ENCODE data around the gene IQCC.

Gene IQCC

DNA sequence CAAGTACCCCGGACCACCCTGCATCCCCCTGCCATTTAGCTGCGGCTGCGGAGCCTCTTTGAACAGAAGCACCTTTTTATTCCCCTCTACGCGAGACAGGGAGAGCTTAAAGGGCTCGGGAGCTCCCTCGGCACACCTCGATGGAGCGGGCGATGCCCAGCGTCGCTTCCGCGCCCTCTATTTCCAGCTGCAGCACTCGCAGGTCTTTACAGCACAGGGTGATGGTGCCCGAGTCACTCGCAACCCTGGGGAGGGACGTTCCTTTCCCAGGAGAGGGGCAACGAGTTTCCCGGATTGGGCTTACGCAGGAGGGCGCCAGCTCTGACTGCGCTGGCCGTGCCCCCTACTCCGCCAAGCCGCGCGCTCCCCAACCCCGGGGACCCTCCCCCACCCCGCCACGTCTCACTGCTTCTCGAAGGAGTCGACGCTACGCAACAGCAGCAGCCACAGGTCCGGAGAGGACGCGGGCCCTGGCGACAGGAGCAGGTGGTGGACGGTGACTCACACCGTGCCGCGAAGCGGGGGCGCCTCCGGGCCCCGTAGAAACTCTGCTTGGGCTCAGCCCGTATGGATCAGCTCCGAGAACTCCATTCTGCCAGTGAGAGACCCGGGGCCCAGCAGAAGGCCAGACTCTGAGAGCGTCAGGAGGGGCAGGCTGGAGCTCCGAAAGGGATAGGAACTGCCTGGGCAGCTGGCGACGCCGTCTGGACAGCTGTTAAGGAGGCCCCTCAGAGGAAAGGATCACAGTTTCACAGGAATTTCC lies 35.7 kb downstream of the IQCC start:
- TF ChIP-seq EZH2phosphoT487 (IDR thresholded peaks at IDR 0.05; ENCODE audit: low read depth) (no peak), CTCF (IDR thresholded peaks at IDR 0.05; ENCODE audit: low read depth, low read length) (no peak)
- Histone ChIP-seq H3K27ac (ENCODE audit: low read length) (no peak overlapping the region), H3K4me1 (ENCODE audit: low read length) (peaks cover 5% of the 10 kb centered on the region), H3K9me3 (ENCODE audit: insufficient read depth, low read length) (no peaks in the 10 kb centered on the region), H3K4me3 (ENCODE audit: low read length) (no peak overlapping the region), H3K9ac (ENCODE audit: low read length) (no peak overlapping the region), H3K79me2 (ENCODE audit: low read length) (no peaks in the 10 kb centered on the region), H3K27me3 (ENCODE audit: low read depth, low read length) (no peaks in the 10 kb centered on the region), H2AFZ (ENCODE audit: low read depth, low read length) (no peak overlapping the region), H3K36me3 (replicated peaks; ENCODE audit: low read depth, low read length) (no peaks in the 10 kb centered on the region), H4K20me1 (ENCODE audit: insufficient read depth, low read length) (no peaks in the 10 kb centered on the region), H3K4me2 (ENCODE audit: low read length) (no peak overlapping the region)

- no peaks in the 10 kb centered on the region for H3K36me3 ChIP-seq (replicated peaks; ENCODE audit: low read depth, low read length)
- H3K27me3 ChIP-seq (ENCODE audit: low read depth, low read length) = no peaks in the 10 kb centered on the region
- no peaks in the 10 kb centered on the region for H4K20me1 ChIP-seq (ENCODE audit: insufficient read depth, low read length)
- no peak overlapping the region for H3K9ac ChIP-seq (ENCODE audit: low read length)
- H3K4me3 ChIP-seq (ENCODE audit: low read length) = no peak overlapping the region
- peak overlapping the region; percentile 12; the same call in 1 of the 2 replicates for H3K4me2 ChIP-seq (ENCODE audit: low read length)
- TF ChIP-seq EZH2phosphoT487 (IDR thresholded peaks at IDR 0.05; ENCODE audit: low read depth) (no peak), CTCF (IDR thresholded peaks at IDR 0.05; ENCODE audit: low read depth, low read length) (no peak)
- H3K9me3 ChIP-seq (ENCODE audit: insufficient read depth, low read length) = no peaks in the 10 kb centered on the region
- H2AFZ ChIP-seq (ENCODE audit: low read depth, low read length) = peak overlapping the region; percentile 46; the same call in 1 of the 2 replicates
- no peaks in the 10 kb centered on the region for H3K79me2 ChIP-seq (ENCODE audit: low read length)
- no peak overlapping the region for H3K27ac ChIP-seq (ENCODE audit: low read length)
- H3K4me1 ChIP-seq (ENCODE audit: low read length) = peaks cover 5% of the 10 kb centered on the region
Measured at GRCh38 chr1:32242341-32242851, 36.9 kb downstream of the IQCC start.

DNA sequence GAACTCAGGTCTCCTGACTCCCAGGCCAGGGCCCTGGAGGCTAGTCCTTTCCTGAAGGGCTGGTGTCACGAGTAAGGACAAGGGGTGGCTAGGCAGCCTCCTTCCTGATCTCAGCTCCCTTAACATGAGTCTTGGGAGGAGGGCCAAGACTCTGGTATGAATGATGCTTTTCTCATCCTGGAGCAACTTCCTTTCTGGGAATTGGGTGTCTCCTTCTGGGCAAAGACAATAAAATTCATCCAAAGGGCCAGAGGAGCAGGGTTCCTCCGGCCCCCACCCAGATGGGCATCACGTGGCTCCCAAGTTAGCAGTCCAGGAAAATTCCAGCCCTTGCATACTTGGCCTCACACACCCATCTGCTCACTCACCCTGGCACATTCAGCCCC lies 41.4 kb downstream of the IQCC start, which contains the start of gene FAM167B:
FAM167B (plus strand) TSS at position 335 of the 386 bp plus-strand sequence. CDS start 200 bp downstream, outside the sequence.
- no peak within 1 kb of the TSS for H3K9ac ChIP-seq (ENCODE audit: low read length)
- no peaks in the 10 kb centered on the region for H3K36me3 ChIP-seq (replicated peaks; ENCODE audit: low read depth, low read length)
- H3K9me3 ChIP-seq (ENCODE audit: insufficient read depth, low read length) = peaks cover 16% of the 10 kb centered on the region; the same call in 1 of the 2 replicates
- no peaks in the 10 kb centered on the region for H3K79me2 ChIP-seq (ENCODE audit: low read length)
- no peak within 1 kb of the TSS for H3K27ac ChIP-seq (ENCODE audit: low read length)
- no peak within 1 kb of the TSS for H2AFZ ChIP-seq (ENCODE audit: low read depth, low read length)
- H3K27me3 ChIP-seq (ENCODE audit: low read depth, low read length) = no peaks in the 10 kb centered on the region
- no peak within 1 kb of the TSS for H3K4me2 ChIP-seq (ENCODE audit: low read length)
- no peak within 1 kb of the TSS for H3K4me3 ChIP-seq (ENCODE audit: low read length)
- H4K20me1 ChIP-seq (ENCODE audit: insufficient read depth, low read length) = no peaks in the 10 kb centered on the region
- TF ChIP-seq CTCF (IDR thresholded peaks at IDR 0.05; ENCODE audit: low read depth, low read length) = no peak
- no peak for TF ChIP-seq EZH2phosphoT487 (IDR thresholded peaks at IDR 0.05; ENCODE audit: low read depth)
- peaks cover 33% of the 10 kb centered on the region for H3K4me1 ChIP-seq (ENCODE audit: low read length)

GRCh38 chr1:32247452-32247851 lies 42.0 kb downstream of the IQCC start:
- TF ChIP-seq CTCF (IDR thresholded peaks at IDR 0.05; ENCODE audit: low read depth, low read length) (no peak), EZH2phosphoT487 (IDR thresholded peaks at IDR 0.05; ENCODE audit: low read depth) (no peak)
- H3K27ac ChIP-seq (ENCODE audit: low read length) = no peak overlapping the region
- H3K4me2 ChIP-seq (ENCODE audit: low read length) = no peak overlapping the region
- peaks cover 16% of the 10 kb centered on the region; the same call in 1 of the 2 replicates for H3K9me3 ChIP-seq (ENCODE audit: insufficient read depth, low read length)
- no peaks in the 10 kb centered on the region for H3K36me3 ChIP-seq (replicated peaks; ENCODE audit: low read depth, low read length)
- peaks cover 37% of the 10 kb centered on the region for H3K4me1 ChIP-seq (ENCODE audit: low read length)
- no peaks in the 10 kb centered on the region for H3K79me2 ChIP-seq (ENCODE audit: low read length)
- H4K20me1 ChIP-seq (ENCODE audit: insufficient read depth, low read length) = no peaks in the 10 kb centered on the region
- no peaks in the 10 kb centered on the region for H3K27me3 ChIP-seq (ENCODE audit: low read depth, low read length)
- H3K9ac ChIP-seq (ENCODE audit: low read length) = no peak overlapping the region
- no peak overlapping the region for H2AFZ ChIP-seq (ENCODE audit: low read depth, low read length)
- H3K4me3 ChIP-seq (ENCODE audit: low read length) = no peak overlapping the region
